ENCODE results near the gene RBM20. TPM values are rescaled to one million over a fixed set of nuclear protein-coding genes. Genes with fewer than 3 reads are reported as not detected.
A peak's percentile ranks its signal among the peaks of the same experiment; 100 is the strongest.

RBM20 gene
- 0.88 and 0.96 TPM in 2 replicates for total RNA-seq (2013; cell fraction: nucleolus; rRNA removed)
- total RNA-seq (2014; rRNA removed) (0.05 and 0.17 TPM in 2 replicates), total RNA-seq (2014; rRNA removed; fragmentation: Illumina TruSeq; extraction: Trizol) (0.13 and 0.28 TPM in 2 replicates), total RNA-seq (2021) (0.13 and 0.26 TPM in 2 replicates), polyA plus RNA-seq (2011; rRNA removed) (0.09 and 0.16 TPM in 2 replicates), polyA plus RNA-seq (2014; fragmentation: Illumina TruSeq; extraction: Trizol) (0.22 and 0.24 TPM in 2 replicates), polyA plus RNA-seq (2014; fragmentation: Nextera tagmentation; extraction: Ambion mirVana) (under 1 TPM; 0.04 to 0.05 TPM), polyA plus RNA-seq (2014; rRNA removed) (0.09 and 0.20 TPM in 2 replicates), polyA plus RNA-seq (2016; fragmentation: Nextera tagmentation; extraction: Ambion mirVana) (under 1 TPM; 0.05 to 0.12 TPM), polyA minus RNA-seq (2011; rRNA and poly(A)+ RNA removed) (0.05 and 0.07 TPM in 2 replicates), Bru-seq, nascent RNA (percentile 24 among the genes with signal in this experiment), BruChase-seq, experiment 1, labeled RNA remaining after a 6-hour chase (percentile 17 among the genes with signal in this experiment), BruChase-seq, experiment 2, labeled RNA remaining after a 2-hour chase (percentile 17 among the genes with signal in this experiment)
- 0.17 TPM for polyA plus RNA-seq (2011; ENCODE audit: low read depth)
- 0.09 and 0.17 TPM in 2 replicates for polyA plus RNA-seq (2011; cell fraction: cytosol; rRNA removed)
- polyA plus RNA-seq (2011; cell fraction: nucleus; rRNA removed) = 0.63 and 1.0 TPM in 2 replicates
- 0.25 and 0.53 TPM in 2 replicates for polyA plus RNA-seq (2012)
- polyA minus RNA-seq (2011; cell fraction: cytosol; rRNA and poly(A)+ RNA removed) = not detected in 2 replicates
- polyA minus RNA-seq (2011; cell fraction: nucleus; rRNA and poly(A)+ RNA removed) = 0.10 and 0.36 TPM in 2 replicates
- long read RNA-seq, experiment 1 = 0 reads
- long read RNA-seq, experiment 2, partial matches to known transcripts = 0 of 1 reads
- long read RNA-seq, experiment 2, other reads (novel, unspliced or antisense) = 1 of 1 reads

DNA sequence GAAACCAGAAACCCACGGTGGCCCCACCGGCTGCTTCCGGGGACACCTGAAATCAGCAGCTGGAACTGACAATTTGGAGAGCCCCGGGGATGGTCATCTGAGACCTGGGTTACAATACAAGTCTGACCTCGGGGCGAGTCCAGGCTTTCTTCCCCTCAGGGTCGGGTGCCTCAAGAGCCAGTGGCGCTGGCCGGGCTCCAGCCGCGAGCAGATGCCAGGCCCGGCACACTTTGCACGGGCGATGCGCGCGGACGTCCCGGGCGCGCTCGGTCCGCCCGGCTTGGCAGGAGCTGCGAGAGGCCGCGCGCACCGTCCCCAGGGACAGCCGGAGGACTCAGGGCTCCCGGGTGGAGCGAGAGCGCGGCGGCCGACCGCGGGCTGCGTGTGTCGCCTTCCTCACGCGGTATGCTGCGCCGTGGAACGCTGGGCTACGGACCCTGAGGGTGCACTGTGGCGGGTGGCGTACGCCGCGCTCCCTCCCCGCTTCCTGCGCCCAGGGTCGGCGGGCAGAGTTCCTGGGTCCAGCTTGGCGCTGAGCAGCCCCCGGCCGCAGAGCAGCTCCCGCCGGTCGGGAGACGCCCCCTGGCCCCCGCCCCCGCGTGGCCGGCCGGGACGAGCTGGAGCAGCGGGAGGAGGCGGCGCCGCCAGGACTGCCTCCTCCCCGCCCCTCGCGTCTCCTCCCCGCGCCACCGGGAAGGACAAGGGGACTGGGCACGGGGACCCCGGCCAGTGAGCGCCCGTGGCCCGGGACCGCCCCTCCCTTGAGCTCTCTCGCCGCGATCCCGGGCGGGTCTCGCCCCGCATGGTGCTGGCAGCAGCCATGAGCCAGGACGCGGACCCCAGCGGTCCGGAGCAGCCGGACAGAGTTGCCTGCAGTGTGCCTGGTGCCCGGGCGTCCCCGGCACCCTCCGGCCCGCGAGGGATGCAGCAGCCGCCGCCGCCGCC is at the start of gene RBM20:
TSS of gene RBM20 (plus strand) at position 684 of the 945 bp plus-strand sequence. CDS start at position 803, 119 bp downstream.
- H3K4me3 ChIP-seq = peak within 1 kb of the TSS; percentile 58
- peaks cover 10 to 22% of the 10 kb centered on the region in 2 experiments for H3K27me3 ChIP-seq (replicated peaks in 1 of 2; ENCODE audit: control insufficient read depth in 2 of 2, insufficient read depth in 2 of 2, low read length in 1 of 2)
- no TSS peak for BruUV-seq (replicated peaks)
- ChIA-PET CTCF (no interaction called here), SMC1A (ENCODE audit: uncharacterized antibody, unreplicated experiment) (interaction anchor here (0.8 to 1.0 kb wide), 2 partner anchors 17 to 29 kb away, joined by 3 read pairs; no protein-coding TSS in a partner anchor), RAD21 (ENCODE audit: unreplicated experiment) (interaction anchor here (1.4 kb wide), 1 partner anchor 29 kb away, joined by 4 read pairs; no protein-coding TSS in a partner anchor), POLR2A (no interaction called here)
- in situ Hi-C loops (cut with MboI) = no loop called here
- 3% methylated on average over 72 of the region's 106 CpGs for WGBS (ENCODE audit: insufficient coverage, insufficient replicate concordance, low lambda C conversion rate, missing lambda C conversion rate)
- no peak within 1 kb of the TSS for H3K27ac ChIP-seq (ENCODE audit: control insufficient read depth, insufficient read depth)
- peak within 1 kb of the TSS; percentile 15; the same call in 1 of the 2 replicates for H2AFZ ChIP-seq (ENCODE audit: control insufficient read depth, low read depth, low read length)
- ATAC-seq (peak; percentile 70), DNase-seq (ENCODE audit: low read depth, low spot score) (no peak), FAIRE-seq (no peak)
- H3K9me3 ChIP-seq (replicated peaks; ENCODE audit: control insufficient read depth, insufficient read depth, low read length) = no peaks in the 10 kb centered on the region
- H3K36me3 ChIP-seq (ENCODE audit: control insufficient read depth in 2 of 2, insufficient read depth in 2 of 2, low read length in 1 of 2) = no peaks in the 10 kb centered on the region
- H4K20me1 ChIP-seq (ENCODE audit: control insufficient read depth, insufficient read depth) = no peaks in the 10 kb centered on the region
- peak within 1 kb of the TSS; percentile 93 for H3K4me2 ChIP-seq (ENCODE audit: control insufficient read depth, insufficient read depth)
- H3K4me1 ChIP-seq (ENCODE audit: control insufficient read depth, insufficient read depth, low read length) = peaks cover 4% of the 10 kb centered on the region; the same call in 1 of the 2 replicates
- no peak within 1 kb of the TSS; the same call in 1 of the 2 replicates for H3K9ac ChIP-seq (ENCODE audit: control insufficient read depth, insufficient read depth, low read length)
- H3K79me2 ChIP-seq (ENCODE audit: control insufficient read depth, insufficient read depth, low read length) = no peaks in the 10 kb centered on the region
- intact Hi-C loops (cut with micrococcal nuclease; ENCODE audit: unreplicated experiment) = no loop called here
- TF ChIP-seq TBL1XR1 (IDR thresholded peaks at IDR 0.05; ENCODE audit: low read depth, low read length) (no peak), HDAC6 (IDR thresholded peaks at IDR 0.05; ENCODE audit: unreplicated experiment) (peak; percentile 93), BHLHE40 (IDR thresholded peaks at IDR 0.05; ENCODE audit: borderline replicate concordance in 1 of 2, low read depth in 2 of 2, low read length in 1 of 2) (peak in 1 of 2 experiments; percentile 17; a peak in 1 of 4 replicates), E2F4 (IDR thresholded peaks at IDR 0.05; ENCODE audit: low read depth, low read length) (no peak), SUZ12 (IDR thresholded peaks at IDR 0.05; ENCODE audit: unreplicated experiment) (peak; percentile 41), SP1 (IDR thresholded peaks at IDR 0.05; ENCODE audit: low read depth, low read length) (no peak), GABPA (IDR thresholded peaks at IDR 0.05; ENCODE audit: low read depth) (no peak), FOS (IDR thresholded peaks at IDR 0.05; ENCODE audit: borderline replicate concordance, extremely low read depth, insufficient read length) (no peak), PAX8 (IDR thresholded peaks at IDR 0.05) (no peak), TCF3 (IDR thresholded peaks at IDR 0.05; ENCODE audit: borderline replicate concordance, insufficient read depth, low read depth, low read length) (no peak), USF2 (IDR thresholded peaks at IDR 0.05; ENCODE audit: borderline replicate concordance, low read depth, low read length) (no peak), GATAD2B (conservative IDR thresholded peaks at IDR 0.05; ENCODE audit: low read depth) (peak; percentile 40; the same call in 1 of the 2 replicates)
- TF ChIP-seq, protein P1, sequence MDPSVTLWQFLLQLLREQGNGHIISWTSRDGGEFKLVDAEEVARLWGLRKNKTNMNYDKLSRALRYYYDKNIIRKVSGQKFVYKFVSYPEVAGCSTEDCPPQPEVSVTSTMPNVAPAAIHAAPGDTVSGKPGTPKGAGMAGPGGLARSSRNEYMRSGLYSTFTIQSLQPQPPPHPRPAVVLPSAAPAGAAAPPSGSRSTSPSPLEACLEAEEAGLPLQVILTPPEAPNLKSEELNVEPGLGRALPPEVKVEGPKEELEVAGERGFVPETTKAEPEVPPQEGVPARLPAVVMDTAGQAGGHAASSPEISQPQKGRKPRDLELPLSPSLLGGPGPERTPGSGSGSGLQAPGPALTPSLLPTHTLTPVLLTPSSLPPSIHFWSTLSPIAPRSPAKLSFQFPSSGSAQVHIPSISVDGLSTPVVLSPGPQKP (IDR thresholded peaks at IDR 0.05; ENCODE audit: low read depth, low read length) = no peak

All from GM12878 (cell line).